A549 (cell line): ENCODE data around the gene CEBPE. TPM values are rescaled to one million over a fixed set of nuclear protein-coding genes. Genes with fewer than 3 reads are reported as not detected.
A peak's percentile ranks its signal among the peaks of the same experiment; 100 is the strongest.

Experiments used
- ATAC-seq, 2 experiments: fragments of 200-7000 bp in 1 of 2; fragments of >200 bp in 1 of 2; cut with Nextera tagmentation in 1 of 2; cut with Tn5 transposase in 1 of 2; 3 replicates each; pipeline versions ENCODE4 v1.8.0 to v1.9.1; 2018 to 2020; ENCODE audit warnings: mild to moderate bottlenecking in 1 of 2, moderate library complexity in 1 of 2
- CTCF ChIA-PET: fragments of 300-600 bp; sonication (Branson Sonifier 250); formaldehyde crosslinking; extraction: SDS; loops from one replicate; lab custom pipeline; 2021; ENCODE audit warnings: antibody characterized with exemption, inconsistent platforms; lab: Yijun Ruan, JAX
- POLR2A ChIA-PET: fragments of 350-600 bp; formaldehyde crosslinking; extraction: SDS; loops from one replicate; lab custom pipeline; 2021; ENCODE audit warnings: antibody characterized with exemption, inconsistent platforms; lab: Yijun Ruan, JAX
- DNase-seq, 2 experiments: peaks; one replicate each; pipeline versions ENCODE4 v3.0.0 to v3.0.0-alpha.2; 2011 to 2016; ENCODE audit warnings: low read depth in 1 of 2, low spot score in 1 of 2
- FAIRE-seq: peaks from 2 replicates; lab custom pipeline; 2011; peaks lifted over from hg19 to GRCh38; lab: Jason Lieb, UNC
- H3K27ac ChIP-seq, 2 experiments: fragments of >200 bp; sonication (Bioruptor Twin); formaldehyde crosslinking; 3 replicates each; pipeline ENCODE4 v1.5.1; 2016 to 2017
- H3K4me1 ChIP-seq: fragments of >200 bp; sonication (Bioruptor Twin); formaldehyde crosslinking; 3 replicates; pipeline ENCODE4 v1.6.1; 2016
- H3K4me2 ChIP-seq: fragments of >200 bp; sonication (Bioruptor Twin); formaldehyde crosslinking; 3 replicates; pipeline ENCODE4 v1.6.1; 2016
- H3K4me3 ChIP-seq: fragments of >200 bp; sonication (Bioruptor Twin); formaldehyde crosslinking; 3 replicates; pipeline ENCODE4 v1.5.1; 2016
- H3K9me3 ChIP-seq: fragments of >200 bp; sonication (Bioruptor Twin); formaldehyde crosslinking; 3 replicates; pipeline ENCODE4 v1.6.1; 2016
- CBX2 ChIP-seq: fragments of 200-600 bp; sonication (generic); IDR thresholded peaks from 2 replicates; pipeline ENCODE4 v1.6.1; 2016; ENCODE audit warnings: low read depth, mild to moderate bottlenecking, borderline replicate concordance
- CBX8 ChIP-seq: fragments of 200-600 bp; sonication (generic); IDR thresholded peaks from 2 replicates; pipeline ENCODE4 v1.6.1; 2016
- CHD2 ChIP-seq: fragments of 150-350 bp; IDR thresholded peaks from 2 replicates; pipeline ENCODE4 v1.6.1; 2014; ENCODE audit warnings: low read length; ENCODE audit not compliant: partially characterized antibody
- EHF ChIP-seq: fragments of 250-450 bp; sonication (Bioruptor Pico); IDR thresholded peaks from 2 replicates; pipeline ENCODE4 v1.5.0; 2020; ENCODE audit warnings: mild to moderate bottlenecking
- HDAC2 ChIP-seq: fragments of 200-600 bp; sonication (generic); IDR thresholded peaks from 2 replicates; pipeline ENCODE4 v1.6.1; 2016
- JUN ChIP-seq, 2 experiments: fragments of >200 bp; sonication (Bioruptor Twin); formaldehyde crosslinking; IDR thresholded peaks; 2 replicates in 1 of 2; 3 replicates in 1 of 2; pipeline ENCODE4 v1.6.1; 2016 to 2017
- MYC ChIP-seq: IDR thresholded peaks from 2 replicates; pipeline ENCODE4 v1.6.1; 2012; ENCODE audit warnings: mild to moderate bottlenecking, inconsistent platforms, low read length, improper control_type of control experiment, borderline replicate concordance
- NFE2L2 ChIP-seq: fragments of 150-350 bp; conservative IDR thresholded peaks from 2 replicates; pipeline ENCODE4 v1.6.1; 2014; ENCODE audit warnings: low read length
- NR3C1 ChIP-seq: fragments of >200 bp; sonication (Bioruptor Twin); formaldehyde crosslinking; IDR thresholded peaks from 3 replicates; pipeline ENCODE4 v1.6.1; 2017
- PHF8 ChIP-seq: fragments of 200-600 bp; sonication (generic); IDR thresholded peaks from 2 replicates; pipeline ENCODE4 v1.6.1; 2016; ENCODE audit warnings: low read depth, mild to moderate bottlenecking, antibody characterized with exemption, moderate library complexity, borderline replicate concordance
- RAD21 ChIP-seq, 2 experiments: fragments of >200 bp in 1 of 2; sonication (Bioruptor Twin) in 1 of 2; formaldehyde crosslinking in 1 of 2; IDR thresholded peaks in 1 of 2; conservative IDR thresholded peaks in 1 of 2; 2 replicates in 1 of 2; 3 replicates in 1 of 2; pipeline ENCODE4 v1.6.1; 2012 to 2018; ENCODE audit warnings: inconsistent platforms in 1 of 2
- SMC3 ChIP-seq: fragments of >200 bp; sonication (Bioruptor Twin); formaldehyde crosslinking; IDR thresholded peaks from 3 replicates; pipeline ENCODE4 v1.6.1; 2018; ENCODE audit warnings: inconsistent platforms
- ZC3H11A ChIP-seq: fragments of 450-650 bp; IDR thresholded peaks from 2 replicates; pipeline ENCODE4 v1.6.1; 2014; ENCODE audit warnings: antibody characterized with exemption, mild to moderate bottlenecking
- ZNF302 ChIP-seq: fragments of 250-450 bp; sonication (Bioruptor Pico); IDR thresholded peaks from 2 replicates; pipeline ENCODE4 v1.9.0; 2021; ENCODE audit warnings: inconsistent platforms, mild to moderate bottlenecking, moderate library complexity
- ZSCAN20 ChIP-seq: fragments of 250-450 bp; sonication (Bioruptor Pico); IDR thresholded peaks from 2 replicates; pipeline ENCODE4 v1.8.0; 2022; ENCODE audit warnings: mild to moderate bottlenecking, moderate library complexity
- WGBS: methylation state at CpG from one replicate; pipeline ENCODE4 v1.1.6; 2017; ENCODE audit errors: missing lambda C conversion rate; 5-methylcytosine and 5-hydroxymethylcytosine counted together
- polyA plus RNA-seq, 4 experiments: library from polyadenylated mRNA; depleted of rRNA in 3 of 4; stranded (reverse); fragments of >200 nt; fragmentation: RNase III in 1 of 4; extraction: RNeasy Plus Mini Kit Qiagen cat#74134 plus additional on column Dnase treatment in 1 of 4; gene quantifications; 2 replicates in 3 of 4; 3 replicates in 1 of 4; pipeline ENCODE4 v1.2.3, GENCODE V29; 2011 to 2017
- TF ChIP-seq, protein P1 (sequence below): fragments of >200 bp; sonication (Bioruptor Twin); formaldehyde crosslinking; IDR thresholded peaks from 3 replicates; pipeline ENCODE4 v1.5.1; 2016
- TF ChIP-seq, protein P2 (sequence below): fragments of 200-600 bp; sonication (generic); IDR thresholded peaks from 2 replicates; pipeline ENCODE4 v1.6.1; 2016; ENCODE audit warnings: antibody characterized with exemption, mild to moderate bottlenecking, moderate library complexity
- TF ChIP-seq, protein P3 (sequence below): fragments of 450-650 bp; IDR thresholded peaks from 2 replicates; pipeline ENCODE4 v1.6.1; 2014; ENCODE audit warnings: antibody characterized with exemption
- TF ChIP-seq, protein P4 (sequence below): IDR thresholded peaks from 2 replicates; pipeline ENCODE4 v1.6.1; 2012
- TF ChIP-seq, protein P5 (sequence below): IDR thresholded peaks from 2 replicates; pipeline ENCODE4 v1.6.1; 2012; ENCODE audit warnings: low read depth, borderline replicate concordance

The CEBPE gene
- polyA plus RNA-seq, 2 of the 4 experiments (the other 2 are of a cell fraction), result 0.05 TPM; not detected in 1

DNA sequence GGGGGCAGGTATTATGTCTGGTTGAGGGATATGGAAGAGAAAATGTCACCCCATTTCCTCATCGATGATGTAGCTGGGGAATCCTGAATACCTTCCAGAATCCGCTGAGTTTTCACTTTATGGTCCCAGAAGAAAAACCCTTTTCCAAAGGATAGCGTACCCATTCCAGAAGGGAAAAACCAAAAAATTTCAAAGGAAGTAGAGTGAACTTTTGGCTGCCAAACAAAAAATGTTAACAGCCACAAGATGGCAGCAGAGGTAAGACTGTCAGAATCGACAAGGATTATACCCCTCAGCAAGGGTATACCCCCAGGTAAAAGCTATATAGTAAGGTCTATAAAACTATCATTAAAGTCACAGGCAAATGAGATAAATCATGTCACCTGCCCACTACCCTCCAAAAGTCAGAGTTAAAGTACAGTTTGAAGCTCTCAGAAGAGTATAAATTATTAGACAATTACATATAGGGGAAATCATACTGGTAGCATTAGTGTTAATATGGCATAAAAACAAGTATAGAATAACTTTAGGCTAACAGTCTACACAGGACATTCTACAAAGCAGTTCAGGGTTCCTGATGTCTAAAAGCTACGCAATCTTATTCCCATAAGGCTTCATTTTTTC, 42.2 kb downstream of the CEBPE start:
- no peak overlapping the region for H3K4me3 ChIP-seq
- TF ChIP-seq, protein P1, sequence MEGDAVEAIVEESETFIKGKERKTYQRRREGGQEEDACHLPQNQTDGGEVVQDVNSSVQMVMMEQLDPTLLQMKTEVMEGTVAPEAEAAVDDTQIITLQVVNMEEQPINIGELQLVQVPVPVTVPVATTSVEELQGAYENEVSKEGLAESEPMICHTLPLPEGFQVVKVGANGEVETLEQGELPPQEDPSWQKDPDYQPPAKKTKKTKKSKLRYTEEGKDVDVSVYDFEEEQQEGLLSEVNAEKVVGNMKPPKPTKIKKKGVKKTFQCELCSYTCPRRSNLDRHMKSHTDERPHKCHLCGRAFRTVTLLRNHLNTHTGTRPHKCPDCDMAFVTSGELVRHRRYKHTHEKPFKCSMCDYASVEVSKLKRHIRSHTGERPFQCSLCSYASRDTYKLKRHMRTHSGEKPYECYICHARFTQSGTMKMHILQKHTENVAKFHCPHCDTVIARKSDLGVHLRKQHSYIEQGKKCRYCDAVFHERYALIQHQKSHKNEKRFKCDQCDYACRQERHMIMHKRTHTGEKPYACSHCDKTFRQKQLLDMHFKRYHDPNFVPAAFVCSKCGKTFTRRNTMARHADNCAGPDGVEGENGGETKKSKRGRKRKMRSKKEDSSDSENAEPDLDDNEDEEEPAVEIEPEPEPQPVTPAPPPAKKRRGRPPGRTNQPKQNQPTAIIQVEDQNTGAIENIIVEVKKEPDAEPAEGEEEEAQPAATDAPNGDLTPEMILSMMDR, result peak; percentile 80
- TF ChIP-seq, protein P2, sequence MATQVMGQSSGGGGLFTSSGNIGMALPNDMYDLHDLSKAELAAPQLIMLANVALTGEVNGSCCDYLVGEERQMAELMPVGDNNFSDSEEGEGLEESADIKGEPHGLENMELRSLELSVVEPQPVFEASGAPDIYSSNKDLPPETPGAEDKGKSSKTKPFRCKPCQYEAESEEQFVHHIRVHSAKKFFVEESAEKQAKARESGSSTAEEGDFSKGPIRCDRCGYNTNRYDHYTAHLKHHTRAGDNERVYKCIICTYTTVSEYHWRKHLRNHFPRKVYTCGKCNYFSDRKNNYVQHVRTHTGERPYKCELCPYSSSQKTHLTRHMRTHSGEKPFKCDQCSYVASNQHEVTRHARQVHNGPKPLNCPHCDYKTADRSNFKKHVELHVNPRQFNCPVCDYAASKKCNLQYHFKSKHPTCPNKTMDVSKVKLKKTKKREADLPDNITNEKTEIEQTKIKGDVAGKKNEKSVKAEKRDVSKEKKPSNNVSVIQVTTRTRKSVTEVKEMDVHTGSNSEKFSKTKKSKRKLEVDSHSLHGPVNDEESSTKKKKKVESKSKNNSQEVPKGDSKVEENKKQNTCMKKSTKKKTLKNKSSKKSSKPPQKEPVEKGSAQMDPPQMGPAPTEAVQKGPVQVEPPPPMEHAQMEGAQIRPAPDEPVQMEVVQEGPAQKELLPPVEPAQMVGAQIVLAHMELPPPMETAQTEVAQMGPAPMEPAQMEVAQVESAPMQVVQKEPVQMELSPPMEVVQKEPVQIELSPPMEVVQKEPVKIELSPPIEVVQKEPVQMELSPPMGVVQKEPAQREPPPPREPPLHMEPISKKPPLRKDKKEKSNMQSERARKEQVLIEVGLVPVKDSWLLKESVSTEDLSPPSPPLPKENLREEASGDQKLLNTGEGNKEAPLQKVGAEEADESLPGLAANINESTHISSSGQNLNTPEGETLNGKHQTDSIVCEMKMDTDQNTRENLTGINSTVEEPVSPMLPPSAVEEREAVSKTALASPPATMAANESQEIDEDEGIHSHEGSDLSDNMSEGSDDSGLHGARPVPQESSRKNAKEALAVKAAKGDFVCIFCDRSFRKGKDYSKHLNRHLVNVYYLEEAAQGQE, result no peak
- TF ChIP-seq RAD21 (conservative IDR thresholded peaks at IDR 0.05 in 1 of 2, IDR thresholded peaks at IDR 0.05 in 1 of 2), result peak; percentile 48 to 56; a peak in 4 of 5 replicates
- TF ChIP-seq SMC3, result 0 out of 3 replicates have a peak, but pooled peaks have one; percentile 30
- no peak for TF ChIP-seq ZNF302 (CRISPR knock-in tag)
- TF ChIP-seq, protein P3, sequence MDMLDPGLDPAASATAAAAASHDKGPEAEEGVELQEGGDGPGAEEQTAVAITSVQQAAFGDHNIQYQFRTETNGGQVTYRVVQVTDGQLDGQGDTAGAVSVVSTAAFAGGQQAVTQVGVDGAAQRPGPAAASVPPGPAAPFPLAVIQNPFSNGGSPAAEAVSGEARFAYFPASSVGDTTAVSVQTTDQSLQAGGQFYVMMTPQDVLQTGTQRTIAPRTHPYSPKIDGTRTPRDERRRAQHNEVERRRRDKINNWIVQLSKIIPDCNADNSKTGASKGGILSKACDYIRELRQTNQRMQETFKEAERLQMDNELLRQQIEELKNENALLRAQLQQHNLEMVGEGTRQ, result no peak
- no peak for TF ChIP-seq PHF8
- no peak for TF ChIP-seq NFE2L2
- no peak for TF ChIP-seq CBX8
- TF ChIP-seq CHD2, result no peak
- ChIA-PET POLR2A (interaction anchor here (3.5 kb wide), 1 partner anchor 18 kb away, joined by 29 read pairs; the partner anchor contains the start of genes ACIN1 and C14orf119), CTCF (interaction anchor here (0.7 to 9.2 kb wide), 38 partner anchors 9 to 245 kb away, joined by 3 to 141 read pairs (median 4); partner anchors contain the start of genes ACIN1, C14orf119, CDH24 and CEBPE)
- 50% methylated on average over 5 of the region's 5 CpGs for WGBS
- no peak overlapping the region for H3K4me2 ChIP-seq
- H3K4me1 ChIP-seq, result peaks cover 49% of the 10 kb centered on the region
- H3K9me3 ChIP-seq, result no peaks in the 10 kb centered on the region
- FAIRE-seq, result no peak
- no peak overlapping the region; a peak in 1 of 6 replicates for H3K27ac ChIP-seq
- peak; percentile 51 to 55; a peak in 3 of 6 replicates for ATAC-seq
- peak in 1 of 2 experiments; percentile 33 for DNase-seq

DNA sequence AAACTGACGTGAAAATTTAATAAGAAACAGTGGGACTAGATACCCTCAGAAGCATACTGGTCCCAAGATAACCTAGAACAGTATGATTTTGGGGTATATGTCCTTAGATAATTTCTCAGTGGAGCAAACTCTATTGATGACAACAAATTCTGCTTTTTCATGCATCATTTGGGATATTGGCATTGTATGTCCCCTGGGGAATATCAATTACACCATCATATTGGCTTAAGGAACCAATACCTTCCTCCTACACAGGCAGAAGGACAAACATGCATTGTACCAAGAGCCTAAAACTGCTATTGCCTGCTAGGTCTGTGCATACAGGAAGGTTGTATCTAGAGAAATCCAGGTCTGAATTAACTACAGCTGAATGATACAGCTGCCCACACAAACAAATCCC, 44.1 kb downstream of the CEBPE start:
- ChIA-PET POLR2A (no interaction called here), CTCF (interaction anchor here (1.3 to 9.2 kb wide), 7 partner anchors 9 to 102 kb away, joined by 5 to 141 read pairs (median 7); partner anchors contain the start of genes ACIN1 and C14orf119)
- FAIRE-seq (no peak), DNase-seq (no peak), ATAC-seq (no peak)
- no peak overlapping the region for H3K27ac ChIP-seq
- no peak overlapping the region for H3K4me2 ChIP-seq
- no peak overlapping the region for H3K4me3 ChIP-seq
- peaks cover 50% of the 10 kb centered on the region for H3K4me1 ChIP-seq
- WGBS, result 97% methylated on average over 1 of the region's 1 CpG
- TF ChIP-seq, protein P2, result no peak
- TF ChIP-seq, protein P1, result no peak
- no peak for TF ChIP-seq ZC3H11A
- TF ChIP-seq, protein P4, sequence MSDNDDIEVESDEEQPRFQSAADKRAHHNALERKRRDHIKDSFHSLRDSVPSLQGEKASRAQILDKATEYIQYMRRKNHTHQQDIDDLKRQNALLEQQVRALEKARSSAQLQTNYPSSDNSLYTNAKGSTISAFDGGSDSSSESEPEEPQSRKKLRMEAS, result no peak
- no peak for TF ChIP-seq CHD2
- TF ChIP-seq EHF (CRISPR knock-in tag), result no peak
- TF ChIP-seq, protein P5, sequence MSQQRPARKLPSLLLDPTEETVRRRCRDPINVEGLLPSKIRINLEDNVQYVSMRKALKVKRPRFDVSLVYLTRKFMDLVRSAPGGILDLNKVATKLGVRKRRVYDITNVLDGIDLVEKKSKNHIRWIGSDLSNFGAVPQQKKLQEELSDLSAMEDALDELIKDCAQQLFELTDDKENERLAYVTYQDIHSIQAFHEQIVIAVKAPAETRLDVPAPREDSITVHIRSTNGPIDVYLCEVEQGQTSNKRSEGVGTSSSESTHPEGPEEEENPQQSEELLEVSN, result no peak
- no peak for TF ChIP-seq NR3C1
- TF ChIP-seq CBX2, result no peak
- TF ChIP-seq JUN (IDR thresholded peaks at IDR 0.05), result no peak
- TF ChIP-seq MYC, result no peak
- TF ChIP-seq ZSCAN20, result no peak
- TF ChIP-seq HDAC2, result no peak
- no peak for TF ChIP-seq CBX8
- no peaks in the 10 kb centered on the region for H3K9me3 ChIP-seq
